GM19452 (cell line): Measurements from ENCODE around the gene ELMOD2.

ENCODE experiments used
- ATAC-seq: cut with Tn5 transposase; IDR thresholded peaks from one replicate; pipeline ENCODE4 v1.9.1; 2021; ENCODE audit not compliant: unreplicated experiment

The ELMOD2 gene

GRCh38 chr4:140579278-140579677 is 55.3 kb downstream of the ELMOD2 start:
- ATAC-seq = no peak

- no peak for ATAC-seq
Measured at GRCh38 chr4:140581078-140581477, 57.1 kb downstream of the ELMOD2 start.

- ATAC-seq = no peak
Measured at GRCh38 chr4:140584439-140584838, 60.5 kb downstream of the ELMOD2 start.

GRCh38 chr4:140595065-140595464 is 71.1 kb downstream of the ELMOD2 start:
- no peak for ATAC-seq

DNA sequence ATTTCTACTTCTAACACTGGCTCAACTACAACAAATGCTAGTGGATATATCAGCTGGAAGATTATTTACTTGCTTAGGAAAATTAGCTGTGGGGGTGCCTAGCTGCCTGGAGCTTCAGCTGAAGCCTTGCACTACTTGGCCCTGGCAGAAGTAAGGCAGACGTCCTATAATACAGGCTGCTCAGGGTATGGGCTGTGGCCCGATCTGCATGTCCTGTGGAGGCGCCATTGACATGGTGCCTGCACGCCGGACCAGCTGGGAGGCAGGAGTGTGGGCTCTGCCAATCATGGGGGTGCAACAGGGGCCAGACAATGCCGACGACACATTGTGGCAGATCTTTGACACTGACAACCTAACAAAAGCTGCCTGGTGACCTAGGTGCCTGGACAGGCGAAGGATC is 76.4 kb downstream of the ELMOD2 start:
- ATAC-seq = no peak

DNA sequence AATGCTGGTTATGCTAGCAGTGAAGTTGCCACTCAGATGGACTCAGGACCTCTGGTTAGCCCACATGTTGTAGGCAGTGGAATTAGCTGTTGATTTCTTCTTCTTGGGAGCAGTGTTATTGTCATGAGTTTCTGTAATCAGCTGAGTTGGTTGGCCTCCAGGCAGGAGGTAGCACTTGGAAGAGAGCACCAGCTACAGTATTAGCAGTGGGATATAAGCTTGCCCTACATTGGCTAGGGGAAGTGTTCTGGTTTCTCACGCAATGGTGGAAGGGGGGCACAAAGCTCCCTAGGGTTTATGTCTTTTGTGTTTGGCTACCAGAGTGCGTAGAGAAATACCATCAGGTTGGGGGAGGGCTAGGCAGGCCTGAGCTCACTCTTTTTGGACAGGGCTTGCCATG is 78.7 kb downstream of the ELMOD2 start:
- no peak for ATAC-seq

- no peak for ATAC-seq
Measured at GRCh38 chr4:140603286-140603685, 79.3 kb downstream of the ELMOD2 start.
